GM20000 (cell line): ENCODE results near the gene A1CF.

ENCODE experiments used
- DNase-seq: peaks from one replicate; pipeline ENCODE4 v3.0.0; 2012; ENCODE audit warnings: low spot score
- TF ChIP-seq, protein P1 (sequence below): IDR thresholded peaks from 2 replicates; pipeline ENCODE4 v1.5.1; 2012; ENCODE audit warnings: mild to moderate bottlenecking, control low read depth; ENCODE audit errors: extremely low read depth, missing control alignments

The A1CF gene

DNA sequence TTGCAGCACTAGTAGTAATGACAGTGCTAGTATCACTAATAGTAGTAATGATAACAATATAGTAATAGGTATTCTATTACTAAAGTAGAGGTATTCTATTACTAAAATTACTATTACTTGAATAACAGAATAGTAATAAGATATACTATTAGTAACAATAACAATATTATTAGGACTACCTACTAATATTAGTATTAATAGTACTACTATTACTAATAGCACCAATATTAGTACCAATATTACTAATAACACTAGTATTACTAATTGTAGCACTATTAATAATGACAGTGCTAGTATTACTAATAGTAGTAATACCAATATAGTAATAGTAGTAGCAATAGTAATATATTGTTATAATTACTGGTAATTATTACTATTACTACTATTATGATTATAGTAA is 24.1 kb downstream of the A1CF start:
- TF ChIP-seq, protein P1, sequence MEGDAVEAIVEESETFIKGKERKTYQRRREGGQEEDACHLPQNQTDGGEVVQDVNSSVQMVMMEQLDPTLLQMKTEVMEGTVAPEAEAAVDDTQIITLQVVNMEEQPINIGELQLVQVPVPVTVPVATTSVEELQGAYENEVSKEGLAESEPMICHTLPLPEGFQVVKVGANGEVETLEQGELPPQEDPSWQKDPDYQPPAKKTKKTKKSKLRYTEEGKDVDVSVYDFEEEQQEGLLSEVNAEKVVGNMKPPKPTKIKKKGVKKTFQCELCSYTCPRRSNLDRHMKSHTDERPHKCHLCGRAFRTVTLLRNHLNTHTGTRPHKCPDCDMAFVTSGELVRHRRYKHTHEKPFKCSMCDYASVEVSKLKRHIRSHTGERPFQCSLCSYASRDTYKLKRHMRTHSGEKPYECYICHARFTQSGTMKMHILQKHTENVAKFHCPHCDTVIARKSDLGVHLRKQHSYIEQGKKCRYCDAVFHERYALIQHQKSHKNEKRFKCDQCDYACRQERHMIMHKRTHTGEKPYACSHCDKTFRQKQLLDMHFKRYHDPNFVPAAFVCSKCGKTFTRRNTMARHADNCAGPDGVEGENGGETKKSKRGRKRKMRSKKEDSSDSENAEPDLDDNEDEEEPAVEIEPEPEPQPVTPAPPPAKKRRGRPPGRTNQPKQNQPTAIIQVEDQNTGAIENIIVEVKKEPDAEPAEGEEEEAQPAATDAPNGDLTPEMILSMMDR, result no peak
- DNase-seq, result no peak

DNA sequence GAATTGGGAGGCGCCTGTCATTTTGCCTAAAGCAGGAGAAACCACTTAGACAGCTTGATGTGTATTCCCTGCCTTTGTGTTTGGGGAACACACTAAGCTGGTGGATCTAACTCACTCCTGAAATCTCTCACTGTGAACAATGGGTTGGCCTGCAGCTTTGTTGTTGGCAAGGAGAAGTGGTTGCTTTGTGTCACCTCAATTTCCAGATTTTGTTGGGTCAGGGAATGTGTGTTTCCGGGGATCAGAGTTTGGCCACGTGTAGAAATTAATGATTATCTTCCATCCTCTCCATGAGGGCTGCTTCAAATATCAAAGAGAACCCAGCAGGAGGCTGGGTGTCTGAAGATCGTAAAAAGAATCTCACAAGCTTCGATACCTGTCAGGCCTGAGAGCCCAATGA is 27.8 kb downstream of the A1CF start:
- DNase-seq, result no peak
- TF ChIP-seq, protein P1, result no peak

DNA sequence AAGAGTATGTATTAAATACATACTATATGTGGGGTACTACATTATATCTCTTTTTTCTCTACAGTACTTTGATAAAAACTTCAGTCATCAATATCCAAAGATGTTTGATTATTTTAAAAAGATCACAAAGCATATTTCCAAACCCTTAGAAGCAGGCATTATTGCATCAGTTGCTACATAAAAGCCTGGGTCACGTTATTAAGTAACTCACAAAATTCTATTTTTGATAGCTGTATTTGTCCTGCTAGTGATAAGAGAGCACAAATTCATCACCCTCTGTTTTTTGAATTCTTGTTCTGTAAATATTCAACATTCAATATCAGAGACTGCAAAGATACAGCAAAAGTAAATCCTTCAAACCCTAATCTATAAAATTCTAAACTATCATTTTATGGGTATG is 30.0 kb downstream of the A1CF start:
- TF ChIP-seq, protein P1, result no peak
- no peak for DNase-seq

DNA sequence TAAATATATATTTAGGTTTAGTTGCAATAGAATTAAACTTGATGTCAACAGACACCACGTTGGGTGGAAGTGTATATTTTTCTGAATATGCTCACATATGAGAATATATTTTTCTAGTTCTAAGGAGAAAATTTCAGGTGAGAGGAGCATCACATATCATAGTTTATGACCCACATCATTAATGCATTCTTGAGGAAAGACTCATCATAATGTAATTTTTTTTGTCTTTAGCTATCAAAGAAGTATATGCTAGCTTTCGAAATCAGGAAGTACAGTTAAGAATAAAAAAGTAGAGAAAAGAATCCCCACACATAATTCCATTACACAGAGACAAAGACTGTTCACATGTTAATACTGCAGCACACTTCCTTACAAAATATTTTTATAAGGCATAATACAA is 30.4 kb downstream of the A1CF start:
- TF ChIP-seq, protein P1, result no peak
- DNase-seq, result no peak

DNA sequence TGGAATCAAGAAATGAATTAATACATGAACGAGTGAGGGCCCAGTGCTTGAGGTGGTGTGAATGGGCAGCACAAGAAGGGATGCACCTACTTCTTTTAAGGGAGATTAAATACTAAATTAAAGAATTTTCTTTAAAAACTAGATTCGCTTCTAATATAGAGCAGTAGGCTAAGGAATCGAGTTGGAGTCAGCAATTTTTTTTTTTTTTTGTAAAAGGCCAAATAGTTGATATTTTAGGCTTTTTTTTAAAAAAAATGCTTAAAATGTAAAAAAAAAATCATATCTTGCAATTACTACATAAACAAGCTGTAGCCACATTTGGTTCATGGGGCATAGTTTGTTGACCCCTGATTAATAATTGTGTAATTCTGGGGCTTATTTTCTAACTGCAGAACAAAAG is 31.9 kb downstream of the A1CF start:
- TF ChIP-seq, protein P1, result no peak
- no peak for DNase-seq

DNA sequence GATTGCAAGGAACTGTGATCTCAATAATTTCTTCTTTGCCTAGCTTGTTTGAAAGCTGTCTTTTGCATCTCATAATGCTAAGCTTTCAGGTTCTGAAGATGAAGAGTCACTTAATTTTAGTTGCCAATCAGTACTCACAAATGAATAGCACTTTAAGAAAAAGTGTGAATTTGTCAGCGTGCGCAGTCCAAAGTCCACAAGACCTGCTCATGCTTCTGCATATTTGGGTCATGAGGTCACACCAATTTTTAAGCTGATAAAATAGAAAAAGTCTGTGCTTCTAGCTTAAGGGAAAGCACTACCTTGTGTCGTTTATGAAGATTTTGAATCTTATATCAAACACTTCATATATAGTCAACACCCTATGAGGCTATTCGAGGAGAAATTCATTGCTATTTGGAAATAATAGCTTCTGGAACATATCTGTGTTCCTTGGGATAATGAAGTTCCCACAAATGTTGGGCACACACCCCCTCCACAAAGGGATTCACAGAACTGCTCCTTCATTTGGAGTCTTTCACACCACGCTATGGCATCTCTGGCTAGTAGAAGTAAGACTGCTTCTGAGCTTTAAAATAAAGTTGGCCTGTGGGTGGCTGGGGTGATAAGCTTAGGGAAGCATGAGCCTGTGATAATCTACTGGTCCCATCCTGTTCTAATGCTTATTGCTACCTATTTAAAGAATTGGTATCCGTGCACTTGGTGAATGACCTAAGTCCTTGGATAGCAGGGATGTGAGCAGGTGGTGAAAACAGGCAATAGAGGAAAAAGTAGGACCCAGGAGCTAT is 33.3 kb downstream of the A1CF start:
- no peak for DNase-seq
- TF ChIP-seq, protein P1, result no peak

DNA sequence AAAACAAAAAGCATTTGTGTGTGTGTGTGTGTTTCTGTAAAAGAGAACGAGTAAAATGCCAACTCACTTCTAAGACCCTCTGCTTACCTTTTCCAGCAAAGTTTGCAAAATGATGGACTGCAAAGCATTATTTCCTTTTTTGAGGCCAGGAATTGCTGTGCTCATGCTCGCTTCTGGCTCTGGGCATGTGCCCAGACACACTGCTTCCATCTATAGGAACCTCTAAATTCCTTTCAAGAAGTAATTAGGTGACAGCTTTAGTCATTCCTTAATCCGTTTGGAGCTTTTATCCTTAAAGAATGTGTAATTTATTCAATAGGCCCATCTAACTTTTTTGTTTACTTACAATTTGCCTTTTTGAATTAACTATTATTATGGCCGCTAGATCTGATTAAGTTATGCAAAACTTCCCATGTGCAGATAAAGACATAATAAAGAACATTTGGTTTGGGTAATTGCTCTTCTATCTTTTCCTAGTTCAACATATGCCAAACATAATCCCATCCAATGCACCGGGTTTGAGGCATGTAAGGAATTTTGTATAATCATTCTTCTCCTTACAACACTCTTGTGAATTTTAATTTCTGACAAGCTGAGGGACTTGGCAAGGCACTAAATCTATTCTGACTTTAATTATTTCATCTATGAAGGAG is 34.7 kb downstream of the A1CF start:
- DNase-seq, result no peak
- TF ChIP-seq, protein P1, result no peak
